Stimulated activated CD4-positive, alpha-beta T cell treated with anti-CD3 and anti-CD28 coated beads, Interleukin-15, amount 100 ng/mL, for 24 hours (primary cell): ENCODE data around the gene CEP89.
"Not testable (repeated sequence)": the region's sequence is repeated elsewhere in the genome, so short reads cannot be mapped to it uniquely, and the experiment has no call there.

Experiments used
- DNase-seq: peaks from one replicate; pipeline ENCODE4 v3.0.0-alpha.2; 2020

CEP89 gene

GRCh38 chr19:32945260-32945659 is 26.5 kb downstream of the CEP89 start:
- no peak for DNase-seq

- DNase-seq = not testable (repeated sequence)
Observed at GRCh38 chr19:32941273-32941672, 30.5 kb downstream of the CEP89 start.

DNA sequence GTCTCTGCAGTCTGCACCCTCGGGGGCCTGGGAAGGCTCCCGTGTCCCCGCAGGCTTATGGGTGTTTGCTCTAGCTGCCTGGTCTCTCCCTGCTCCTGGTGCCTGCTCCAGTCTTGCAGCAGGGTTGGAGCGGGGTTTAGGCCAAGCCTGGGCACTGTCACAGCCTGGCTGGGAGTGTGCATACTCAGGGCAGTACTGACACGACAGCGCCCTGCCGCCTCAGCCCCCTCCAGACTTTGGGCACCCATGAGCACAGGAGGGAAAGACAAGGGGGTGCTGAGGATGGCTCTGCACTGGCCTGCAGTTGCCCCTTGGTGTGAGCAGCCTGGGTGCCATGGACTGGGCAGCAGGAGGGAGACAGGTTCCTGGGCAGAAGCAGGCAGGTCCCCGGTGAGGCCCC is 35.7 kb downstream of the CEP89 start:
- DNase-seq = no peak

GRCh38 chr19:32935629-32936028 is 36.1 kb downstream of the CEP89 start:
- DNase-seq = no peak

GRCh38 chr19:32933571-32933970 is 38.2 kb downstream of the CEP89 start:
- DNase-seq = no peak

GRCh38 chr19:32930567-32930966 is 41.2 kb downstream of the CEP89 start:
- no peak for DNase-seq

GRCh38 chr19:32928806-32929205 is 43.0 kb downstream of the CEP89 start:
- no peak for DNase-seq

DNA sequence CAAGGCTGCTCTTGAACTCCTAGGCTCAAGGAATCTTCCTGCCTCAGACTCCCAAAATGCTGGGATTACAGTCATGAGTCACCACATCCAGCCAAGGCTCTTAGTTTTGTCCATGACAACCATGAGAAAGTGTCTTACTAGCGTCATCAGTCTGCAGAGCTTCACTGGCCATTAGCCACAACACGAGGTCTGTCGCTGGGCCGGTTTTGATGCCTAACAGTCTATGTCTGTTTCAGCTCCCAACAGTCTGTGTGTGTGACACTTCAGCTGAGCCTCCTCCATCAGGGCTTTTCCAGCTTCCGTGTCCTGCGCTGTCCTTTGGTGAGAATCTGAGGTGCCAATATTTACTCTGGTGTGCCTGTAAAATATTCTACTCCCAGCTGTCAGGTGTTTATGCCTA is 47.6 kb downstream of the CEP89 start:
- DNase-seq = no peak

- peak; percentile 32 for DNase-seq
Observed at GRCh38 chr19:32921624-32922023, 50.1 kb downstream of the CEP89 start.

DNA sequence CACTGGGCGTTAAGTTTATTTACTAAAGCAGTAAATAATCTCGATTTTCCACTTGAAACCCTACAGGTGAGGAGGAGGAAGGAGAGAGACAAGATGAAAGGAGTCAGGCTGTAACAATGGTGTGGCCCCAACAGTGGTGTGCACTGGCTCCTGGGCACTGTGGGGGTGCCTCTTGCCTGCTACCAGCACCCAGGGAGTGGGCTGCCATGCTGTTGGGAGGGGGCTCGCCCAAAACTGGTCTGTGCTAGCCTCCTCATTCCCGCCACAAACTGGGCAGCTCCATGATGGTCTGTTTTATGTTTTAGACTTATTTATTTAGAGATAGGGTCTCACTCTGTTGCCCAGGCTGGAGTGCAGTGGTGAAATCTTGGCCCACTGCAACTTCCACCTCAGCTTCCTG is 52.4 kb downstream of the CEP89 start:
- no peak for DNase-seq

GRCh38 chr19:32917616-32917996 is 54.2 kb downstream of the CEP89 start:
- no peak for DNase-seq

DNA sequence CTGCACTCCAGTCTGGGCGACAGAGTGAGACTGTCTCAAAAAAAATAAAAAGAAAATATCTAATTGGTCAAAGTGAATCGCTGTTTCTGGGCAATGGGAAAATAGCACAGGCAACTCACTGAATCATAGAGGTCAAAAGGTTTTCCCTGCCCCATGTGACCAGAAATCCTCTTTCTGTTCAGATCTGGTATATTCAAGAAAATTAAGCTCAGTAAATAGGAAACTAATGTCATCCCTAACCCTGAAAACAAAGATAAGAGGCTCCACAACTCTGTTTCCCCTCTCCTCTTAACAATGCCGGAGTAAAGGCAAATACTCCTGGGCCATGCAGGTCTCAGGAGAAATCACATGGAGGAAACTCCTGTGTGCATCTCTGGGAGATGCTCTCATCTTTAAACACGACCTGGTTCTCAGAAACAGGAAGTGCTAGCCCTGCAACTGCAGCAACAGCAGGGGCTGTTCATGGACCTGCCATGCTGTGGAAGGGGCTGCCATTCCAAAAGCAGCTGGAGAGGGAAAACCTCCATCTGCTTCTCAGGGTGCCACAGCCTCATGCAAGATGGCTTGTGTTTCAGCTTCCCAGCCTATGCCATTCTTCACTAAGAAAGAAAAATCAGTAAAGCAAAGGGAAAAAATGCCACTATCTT is 54.7 kb downstream of the CEP89 start:
- DNase-seq = no peak

- no peak for DNase-seq
Observed at GRCh38 chr19:32914879-32915660, 56.7 kb downstream of the CEP89 start.

DNA sequence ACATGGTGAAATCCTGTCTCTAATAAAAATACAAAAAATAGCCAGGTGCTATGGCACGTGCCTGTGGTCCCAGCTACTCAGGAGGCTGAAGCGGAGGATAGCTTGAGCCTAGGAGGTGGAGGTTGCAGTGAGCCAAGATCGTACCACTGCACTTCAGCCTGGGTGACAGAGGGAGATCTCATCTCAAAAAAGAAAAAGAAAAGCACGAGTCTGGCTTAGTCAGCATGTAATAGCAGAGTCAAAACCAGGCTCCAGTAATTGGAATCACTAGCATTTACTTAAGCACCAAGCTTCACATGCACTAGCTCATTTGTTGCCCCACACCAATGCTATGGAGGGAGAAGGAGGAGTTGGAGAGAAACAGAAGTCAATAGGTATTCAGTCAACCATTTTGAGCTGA is 60.3 kb downstream of the CEP89 start:
- no peak for DNase-seq

GRCh38 chr19:32910874-32911273 is 60.9 kb downstream of the CEP89 start:
- no peak for DNase-seq

DNA sequence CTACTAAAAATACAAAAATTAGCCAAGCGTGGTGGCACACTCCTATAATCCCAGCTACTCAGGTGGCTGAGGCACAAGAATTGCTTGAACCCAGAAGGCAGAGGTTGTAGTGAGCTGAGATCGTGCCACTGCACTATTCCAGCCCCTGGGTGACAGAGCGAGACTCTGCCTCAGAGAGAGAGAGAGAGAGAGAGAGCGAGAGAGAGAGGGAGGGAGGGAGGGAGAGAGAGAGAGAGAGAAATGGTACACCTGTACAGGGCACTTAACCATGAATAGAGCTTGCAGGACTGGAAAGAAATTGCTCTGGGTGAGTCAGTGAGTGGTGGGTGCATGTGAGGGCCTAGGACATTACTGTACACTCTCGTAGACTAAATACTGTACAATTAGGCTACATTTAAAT is 61.7 kb downstream of the CEP89 start:
- no peak for DNase-seq

- DNase-seq = no peak
Observed at GRCh38 chr19:32909257-32909656, 62.5 kb downstream of the CEP89 start.

GRCh38 chr19:32908641-32909190 is 63.0 kb downstream of the CEP89 start:
- DNase-seq = no peak

- no peak for DNase-seq
Observed at GRCh38 chr19:32902448-32902847, 69.3 kb downstream of the CEP89 start.

GRCh38 chr19:32901504-32902161 is 70.1 kb downstream of the CEP89 start:
- no peak for DNase-seq

DNA sequence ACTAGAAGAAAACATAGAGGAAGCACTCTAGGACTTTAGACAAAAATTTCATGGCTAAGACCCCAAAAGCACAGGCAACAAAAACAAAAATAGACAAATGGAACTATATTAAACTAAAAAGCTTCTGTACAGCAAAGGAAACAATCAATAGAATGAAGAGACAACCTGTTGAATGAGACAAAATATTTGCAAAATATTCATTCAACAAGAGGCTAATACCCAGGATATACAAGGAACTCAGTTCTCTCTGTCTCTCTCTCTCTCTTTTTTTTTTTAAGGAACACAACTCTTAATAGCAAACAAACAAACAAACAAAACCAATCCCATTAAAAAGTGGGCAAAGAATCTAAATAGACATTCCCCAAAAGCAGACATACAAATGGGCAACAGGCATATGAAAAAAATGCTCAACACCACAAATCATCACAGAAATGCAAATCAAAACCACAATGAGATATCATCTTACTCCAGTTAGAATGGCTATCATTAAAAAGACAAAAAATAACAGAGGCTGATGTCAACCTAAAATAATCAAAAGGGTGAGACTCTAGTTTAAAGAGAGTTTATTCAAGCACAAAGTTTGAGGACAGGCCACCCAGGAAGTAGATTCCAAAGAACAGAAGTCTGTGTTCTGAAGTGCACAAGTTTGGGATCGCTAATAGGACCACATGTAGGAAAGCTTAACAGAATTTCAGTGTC is 75.1 kb downstream of the CEP89 start:
- no peak for DNase-seq

- no peak for DNase-seq
Observed at GRCh38 chr19:32895384-32895783, 76.4 kb downstream of the CEP89 start.

DNA sequence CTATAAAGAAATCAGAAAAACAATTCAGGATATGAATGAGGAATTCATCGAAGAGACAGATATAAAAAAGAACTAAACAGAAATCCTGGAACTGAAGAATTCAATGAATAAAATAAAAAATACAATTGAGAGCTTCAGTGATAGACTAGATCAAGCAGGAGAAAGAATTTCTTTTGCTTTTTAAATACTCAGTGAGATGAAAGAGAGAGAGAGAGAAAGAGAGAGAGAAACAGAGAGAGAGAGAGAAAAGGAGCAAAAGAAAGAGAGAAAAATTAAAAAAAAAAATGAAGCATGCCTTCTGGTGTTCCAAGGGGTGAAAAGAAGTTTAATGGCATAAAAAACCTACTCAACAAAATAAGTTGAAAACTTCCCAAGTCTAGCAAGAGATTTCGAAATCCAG is 80.1 kb downstream of the CEP89 start:
- no peak for DNase-seq
